HepG2 (cell line): ENCODE measurements around the gene PPIL6. TPM values are rescaled to one million over a fixed set of nuclear protein-coding genes. Genes with fewer than 3 reads are reported as not detected.

Source experiments
- ATAC-seq: fragments of 200-7000 bp; cut with Tn5 transposase; 3 replicates; pipeline ENCODE4 v1.9.1; 2020; ENCODE audit warnings: mild to moderate bottlenecking, moderate library complexity
- BruUV-seq: library from RNA; stranded (reverse); fragments of 400-500 nt; replicated peaks from 2 replicates; lab custom pipeline; 2021; lab: Mats Ljungman, UMichigan
- CTCF ChIA-PET: fragments of 300-600 bp; formaldehyde crosslinking; extraction: SDS; loops from one replicate; lab custom pipeline; 2021; ENCODE audit warnings: low total read pairs, inconsistent platforms, low intra/inter-chr PET ratio; lab: Yijun Ruan, JAX
- POLR2A ChIA-PET: fragments of 350-600 bp; sonication (Branson Sonifier 250); formaldehyde crosslinking; loops from one replicate; lab custom pipeline; 2020; ENCODE audit warnings: antibody characterized with exemption, inconsistent platforms; lab: Yijun Ruan, JAX
- DNase-seq: peaks from one replicate; pipeline ENCODE4 v3.0.0-alpha.2; 2015; ENCODE audit warnings: low spot score
- FAIRE-seq: peaks from 3 replicates; lab custom pipeline; 2011; peaks lifted over from hg19 to GRCh38; lab: Jason Lieb, UNC
- H2AFZ ChIP-seq: one replicate; pipeline ENCODE4 v1.6.1; 2011; ENCODE audit warnings: low read length, inconsistent platforms
- H3K27ac ChIP-seq: fragments of 300-600 bp; 3 replicates; pipeline ENCODE4 v1.8.0; 2011; ENCODE audit warnings: mixed run types, mild to moderate bottlenecking, mixed read lengths, low read length, inconsistent platforms; ENCODE audit not compliant: insufficient read depth; ENCODE audit errors: extremely low read length
- H3K27me3 ChIP-seq, 2 experiments: fragments of 200-600 bp in 1 of 2; 2 replicates in 1 of 2; 3 replicates in 1 of 2; pipeline versions ENCODE4 v1.6.0 to v1.8.0; 2011; ENCODE audit warnings: low read length in 2 of 2, mild to moderate bottlenecking in 2 of 2, moderate library complexity in 2 of 2, inconsistent platforms in 1 of 2; ENCODE audit not compliant: insufficient read depth in 2 of 2, control insufficient read depth in 1 of 2
- H3K36me3 ChIP-seq, 2 experiments: fragments of 200-600 bp in 1 of 2; replicated peaks in 1 of 2; 2 replicates in 1 of 2; 3 replicates in 1 of 2; pipeline versions ENCODE4 v1.5.1 to v1.8.0; 2011; ENCODE audit warnings: low read length in 2 of 2, inconsistent platforms in 1 of 2; ENCODE audit not compliant: insufficient read depth in 2 of 2, control insufficient read depth in 1 of 2
- H3K4me1 ChIP-seq: 2 replicates; pipeline ENCODE4 v1.5.1; 2012; ENCODE audit warnings: low read length, inconsistent platforms; ENCODE audit not compliant: insufficient read depth
- H3K4me2 ChIP-seq: 2 replicates; pipeline ENCODE4 v1.6.0; 2011; ENCODE audit warnings: low read depth, low read length, inconsistent platforms
- H3K4me3 ChIP-seq, 3 experiments: fragments of 200-600 bp in 1 of 3; sonication (generic), shearing (Covaris generic) in 1 of 3; replicated peaks in 1 of 3; 2 replicates each; pipeline ENCODE4 v1.5.1; 2011 to 2016; ENCODE audit warnings: low read length in 3 of 3, inconsistent platforms in 2 of 3, low read depth in 2 of 3, mild to moderate bottlenecking in 2 of 3, control low read depth in 1 of 3, mixed read lengths in 1 of 3; ENCODE audit not compliant: insufficient read depth in 1 of 3
- H3K79me2 ChIP-seq: one replicate; pipeline ENCODE4 v1.6.1; 2011; ENCODE audit warnings: low read length, inconsistent platforms; ENCODE audit not compliant: insufficient read depth
- H3K9ac ChIP-seq: 2 replicates; pipeline ENCODE4 v1.6.0; 2011; ENCODE audit warnings: mild to moderate bottlenecking, low read depth, low read length, inconsistent platforms; ENCODE audit not compliant: insufficient read depth
- H3K9me3 ChIP-seq: 2 replicates; pipeline ENCODE4 v1.5.1; 2012; ENCODE audit warnings: mild to moderate bottlenecking, low read length
- H4K20me1 ChIP-seq: 2 replicates; pipeline ENCODE4 v1.6.0; 2011; ENCODE audit warnings: inconsistent platforms, mild to moderate bottlenecking, low read length, moderate library complexity; ENCODE audit not compliant: insufficient read depth
- CBX5 ChIP-seq: sonication (generic); formaldehyde crosslinking; IDR thresholded peaks from 2 replicates; pipeline ENCODE4 v1.4.0; 2020; ENCODE audit warnings: missing genetic modification reagents, borderline replicate concordance
- CEBPG ChIP-seq: IDR thresholded peaks from 2 replicates; pipeline ENCODE4 v1.6.1; 2016
- CREB1 ChIP-seq, 2 experiments: fragments of 450-650 bp in 1 of 2; IDR thresholded peaks; 2 replicates each; pipeline ENCODE4 v1.6.1; 2016 to 2017; ENCODE audit warnings: control low read depth in 1 of 2, mild to moderate bottlenecking in 1 of 2, missing compliant biosample characterization in 1 of 2, missing genetic modification characterization in 1 of 2
- LBX2 ChIP-seq: sonication (generic); formaldehyde crosslinking; IDR thresholded peaks from 2 replicates; pipeline ENCODE4 v1.5.0; 2020; ENCODE audit warnings: missing genetic modification reagents, mild to moderate bottlenecking, borderline replicate concordance
- MXD4 ChIP-seq: IDR thresholded peaks from 2 replicates; pipeline ENCODE4 v1.6.1; 2016; ENCODE audit warnings: mild to moderate bottlenecking, missing biosample characterization, missing genetic modification reagents
- MZF1 ChIP-seq: sonication (generic); formaldehyde crosslinking; IDR thresholded peaks from 2 replicates; pipeline ENCODE4 v1.8.1; 2023; ENCODE audit warnings: mild to moderate bottlenecking, missing genetic modification reagents, borderline replicate concordance
- NR2C2 ChIP-seq: sonication (generic); formaldehyde crosslinking; IDR thresholded peaks from 2 replicates; pipeline ENCODE4 v1.4.0; 2020; ENCODE audit warnings: missing genetic modification reagents, mild to moderate bottlenecking, moderate library complexity, borderline replicate concordance
- ZNF446 ChIP-seq: sonication (generic); formaldehyde crosslinking; IDR thresholded peaks from 2 replicates; pipeline ENCODE4 v1.5.0; 2020; ENCODE audit warnings: mild to moderate bottlenecking, missing genetic modification reagents
- ZNF510 ChIP-seq: sonication (generic); formaldehyde crosslinking; IDR thresholded peaks from 2 replicates; pipeline ENCODE4 v1.4.0; 2020; ENCODE audit warnings: low read depth, mild to moderate bottlenecking, missing genetic modification reagents
- ZNF83 ChIP-seq: sonication (generic); formaldehyde crosslinking; IDR thresholded peaks from 2 replicates; pipeline ENCODE4 v1.4.0; 2020; ENCODE audit warnings: missing genetic modification reagents, mild to moderate bottlenecking, borderline replicate concordance
- ZSCAN21 ChIP-seq: sonication (generic); formaldehyde crosslinking; IDR thresholded peaks from 2 replicates; pipeline ENCODE4 v1.8.0; 2022; ENCODE audit warnings: mild to moderate bottlenecking, missing genetic modification reagents, moderate library complexity, borderline replicate concordance
- WGBS: methylation state at CpG from one replicate; pipeline ENCODE4 v1.1.6; 2017; ENCODE audit warnings: low lambda C conversion rate; 5-methylcytosine and 5-hydroxymethylcytosine counted together
- in situ Hi-C: cut with HindIII; loops from 2 replicates; pipeline ENCODE4 v1.10.0; 2017; ENCODE audit warnings: low pct_unique_long_range_greater_than_20kb; ENCODE audit not compliant: extremely low pct_ligation_motif_present
- intact Hi-C: fragments of 100-400 bp; cut with micrococcal nuclease; formaldehyde crosslinking; loops from one replicate; pipeline ENCODE4 v1.10.0; 2022; ENCODE audit not compliant: unreplicated experiment
- polyA plus RNA-seq, 8 experiments: library from polyadenylated mRNA; depleted of rRNA in 3 of 8; stranded (reverse) in 7 of 8; unstranded in 1 of 8; fragments of >200 nt; fragmentation: Illumina TruSeq in 4 of 8; extraction: Trizol in 4 of 8; gene quantifications; 2 replicates each; pipeline versions ENCODE4 v1.2.1 to v1.2.3, GENCODE V29; 2011 to 2016; ENCODE audit warnings: low read depth in 4 of 8, missing spikeins in 1 of 8, mixed read lengths in 1 of 8; ENCODE audit not compliant: insufficient read depth in 1 of 8
- total RNA-seq, 5 experiments: library from RNA; depleted of rRNA; stranded (reverse); fragments of >200 nt; fragmentation: Illumina TruSeq; extraction: Trizol; gene quantifications; 2 replicates each; pipeline ENCODE4 v1.2.3, GENCODE V29; 2016; ENCODE audit warnings: low read depth in 1 of 5
- TF ChIP-seq, protein P1 (sequence below): sonication (generic); formaldehyde crosslinking; IDR thresholded peaks from 2 replicates; pipeline ENCODE4 v1.5.1; 2020; ENCODE audit warnings: mild to moderate bottlenecking, missing genetic modification reagents, moderate library complexity
- TF ChIP-seq, protein P2 (sequence below): sonication (generic); formaldehyde crosslinking; IDR thresholded peaks from 2 replicates; pipeline ENCODE4 v1.8.0; 2022; ENCODE audit warnings: mild to moderate bottlenecking, missing genetic modification reagents, moderate library complexity
- TF ChIP-seq, protein P3 (sequence below), 2 experiments: sonication (generic) in 1 of 2; formaldehyde crosslinking in 1 of 2; IDR thresholded peaks; 2 replicates each; pipeline versions ENCODE4 v1.6.1 to v1.9.0; 2014 to 2022; ENCODE audit warnings: antibody characterized with exemption in 1 of 2, borderline replicate concordance in 1 of 2, inconsistent platforms in 1 of 2, low read depth in 1 of 2, missing genetic modification reagents in 1 of 2

Gene PPIL6
- total and polyA plus RNA-seq, 2 of the 13 experiments (the other 11 are each of a cell fraction or from before 2014, with no cell fraction given) = 0.22 to 0.46 TPM

DNA sequence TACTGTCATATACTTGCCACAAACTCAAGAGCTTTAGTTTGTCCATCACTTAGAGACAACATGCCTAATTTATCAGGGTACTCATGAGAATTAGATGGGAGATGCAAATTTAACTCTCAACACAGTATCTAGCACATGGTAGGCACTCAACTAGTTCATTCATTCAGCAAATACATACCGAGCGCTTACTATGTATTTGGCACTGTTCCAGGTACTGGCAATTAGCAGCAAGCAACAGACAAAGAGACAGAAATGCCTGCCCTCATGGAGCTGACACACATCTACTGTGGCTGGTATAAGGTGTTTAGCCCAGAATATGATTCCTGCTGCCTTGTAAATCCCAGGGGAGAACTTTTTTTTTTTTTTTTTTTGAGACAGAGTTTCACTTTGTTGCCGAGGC is 10.4 kb upstream of the PPIL6 start:
- no TSS peak for BruUV-seq
- Histone ChIP-seq H3K9me3 (no peaks in the 10 kb centered on the region), H4K20me1 (no peaks in the 10 kb centered on the region), H3K36me3 (no peaks in the 10 kb centered on the region; a peak in 2 of 5 replicates), H3K27me3 (no peaks in the 10 kb centered on the region), H3K4me3 (no peak overlapping the region), H3K4me1 (peaks cover 8% of the 10 kb centered on the region; the same call in 1 of the 2 replicates), H3K27ac (no peak overlapping the region), H3K4me2 (no peak overlapping the region), H2AFZ (no peak overlapping the region), H3K9ac (no peak overlapping the region), H3K79me2 (no peaks in the 10 kb centered on the region)
- intact Hi-C loops (no loop called here), in situ Hi-C loops (no loop called here)
- no peak for DNase-seq
- TF ChIP-seq ZNF446 = no peak
- TF ChIP-seq, protein P1, sequence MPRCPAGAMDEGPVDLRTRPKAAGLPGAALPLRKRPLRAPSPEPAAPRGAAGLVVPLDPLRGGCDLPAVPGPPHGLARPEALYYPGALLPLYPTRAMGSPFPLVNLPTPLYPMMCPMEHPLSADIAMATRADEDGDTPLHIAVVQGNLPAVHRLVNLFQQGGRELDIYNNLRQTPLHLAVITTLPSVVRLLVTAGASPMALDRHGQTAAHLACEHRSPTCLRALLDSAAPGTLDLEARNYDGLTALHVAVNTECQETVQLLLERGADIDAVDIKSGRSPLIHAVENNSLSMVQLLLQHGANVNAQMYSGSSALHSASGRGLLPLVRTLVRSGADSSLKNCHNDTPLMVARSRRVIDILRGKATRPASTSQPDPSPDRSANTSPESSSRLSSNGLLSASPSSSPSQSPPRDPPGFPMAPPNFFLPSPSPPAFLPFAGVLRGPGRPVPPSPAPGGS (CRISPR knock-in tag) = no peak
- no peak for TF ChIP-seq LBX2 (CRISPR knock-in tag)
- no peak for TF ChIP-seq CREB1 (IDR thresholded peaks at IDR 0.05)
- TF ChIP-seq CREB1 (CRISPR knock-in tag; IDR thresholded peaks at IDR 0.05) = no peak
- TF ChIP-seq MZF1 (CRISPR knock-in tag) = no peak
- TF ChIP-seq NR2C2 = no peak
- no peak for TF ChIP-seq MXD4
- TF ChIP-seq, protein P2, sequence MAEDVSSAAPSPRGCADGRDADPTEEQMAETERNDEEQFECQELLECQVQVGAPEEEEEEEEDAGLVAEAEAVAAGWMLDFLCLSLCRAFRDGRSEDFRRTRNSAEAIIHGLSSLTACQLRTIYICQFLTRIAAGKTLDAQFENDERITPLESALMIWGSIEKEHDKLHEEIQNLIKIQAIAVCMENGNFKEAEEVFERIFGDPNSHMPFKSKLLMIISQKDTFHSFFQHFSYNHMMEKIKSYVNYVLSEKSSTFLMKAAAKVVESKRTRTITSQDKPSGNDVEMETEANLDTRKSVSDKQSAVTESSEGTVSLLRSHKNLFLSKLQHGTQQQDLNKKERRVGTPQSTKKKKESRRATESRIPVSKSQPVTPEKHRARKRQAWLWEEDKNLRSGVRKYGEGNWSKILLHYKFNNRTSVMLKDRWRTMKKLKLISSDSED (CRISPR knock-in tag) = no peak
- TF ChIP-seq, protein P3, sequence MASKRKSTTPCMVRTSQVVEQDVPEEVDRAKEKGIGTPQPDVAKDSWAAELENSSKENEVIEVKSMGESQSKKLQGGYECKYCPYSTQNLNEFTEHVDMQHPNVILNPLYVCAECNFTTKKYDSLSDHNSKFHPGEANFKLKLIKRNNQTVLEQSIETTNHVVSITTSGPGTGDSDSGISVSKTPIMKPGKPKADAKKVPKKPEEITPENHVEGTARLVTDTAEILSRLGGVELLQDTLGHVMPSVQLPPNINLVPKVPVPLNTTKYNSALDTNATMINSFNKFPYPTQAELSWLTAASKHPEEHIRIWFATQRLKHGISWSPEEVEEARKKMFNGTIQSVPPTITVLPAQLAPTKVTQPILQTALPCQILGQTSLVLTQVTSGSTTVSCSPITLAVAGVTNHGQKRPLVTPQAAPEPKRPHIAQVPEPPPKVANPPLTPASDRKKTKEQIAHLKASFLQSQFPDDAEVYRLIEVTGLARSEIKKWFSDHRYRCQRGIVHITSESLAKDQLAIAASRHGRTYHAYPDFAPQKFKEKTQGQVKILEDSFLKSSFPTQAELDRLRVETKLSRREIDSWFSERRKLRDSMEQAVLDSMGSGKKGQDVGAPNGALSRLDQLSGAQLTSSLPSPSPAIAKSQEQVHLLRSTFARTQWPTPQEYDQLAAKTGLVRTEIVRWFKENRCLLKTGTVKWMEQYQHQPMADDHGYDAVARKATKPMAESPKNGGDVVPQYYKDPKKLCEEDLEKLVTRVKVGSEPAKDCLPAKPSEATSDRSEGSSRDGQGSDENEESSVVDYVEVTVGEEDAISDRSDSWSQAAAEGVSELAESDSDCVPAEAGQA (IDR thresholded peaks at IDR 0.05; ENCODE audit: low read depth) = no peak
- TF ChIP-seq, protein P3 (CRISPR knock-in tag; IDR thresholded peaks at IDR 0.05; ENCODE audit: borderline replicate concordance) = no peak
- no peak for TF ChIP-seq CBX5 (CRISPR knock-in tag)
- TF ChIP-seq CEBPG (CRISPR knock-in tag) = no peak
- no peak for TF ChIP-seq ZNF83 (CRISPR knock-in tag)
- no peak for TF ChIP-seq ZNF510 (CRISPR knock-in tag)
- TF ChIP-seq ZSCAN21 (CRISPR knock-in tag) = no peak
- no peak for ATAC-seq
- WGBS = 91% methylated on average over 3 of the region's 3 CpGs
- no peak for FAIRE-seq
- ChIA-PET POLR2A (interaction anchor here (1.0 kb wide), 1 partner anchor 9 kb away, joined by 3 read pairs; no protein-coding TSS in a partner anchor), CTCF (no interaction called here)
